Subcutaneous adipose tissue (tissue), 4 donors: ENCODE results near the gene FMO4. TPM values are rescaled to one million over a fixed set of nuclear protein-coding genes. Genes with fewer than 3 reads are reported as not detected.

ENCODE experiments used
- total RNA-seq, 4 donors: library from RNA; depleted of rRNA; stranded (reverse); fragments of >200 nt; gene quantifications; one replicate each; pipeline ENCODE4 v1.1.0, GENCODE V29; 2016
- TF ChIP-seq, protein P1 (sequence below): fragments of 450-650 bp; IDR thresholded peaks from one replicate; pipeline ENCODE4 v1.5.1; 2016; ENCODE audit warnings: low read depth, mild to moderate bottlenecking, control low read depth, antibody characterized with exemption, moderate library complexity

Gene FMO4
- total RNA-seq = 10 to 100 TPM in 2 of 4 donors, 1 to 10 TPM in 2; 4.3 to 20.4 (median 10.8) TPM

DNA sequence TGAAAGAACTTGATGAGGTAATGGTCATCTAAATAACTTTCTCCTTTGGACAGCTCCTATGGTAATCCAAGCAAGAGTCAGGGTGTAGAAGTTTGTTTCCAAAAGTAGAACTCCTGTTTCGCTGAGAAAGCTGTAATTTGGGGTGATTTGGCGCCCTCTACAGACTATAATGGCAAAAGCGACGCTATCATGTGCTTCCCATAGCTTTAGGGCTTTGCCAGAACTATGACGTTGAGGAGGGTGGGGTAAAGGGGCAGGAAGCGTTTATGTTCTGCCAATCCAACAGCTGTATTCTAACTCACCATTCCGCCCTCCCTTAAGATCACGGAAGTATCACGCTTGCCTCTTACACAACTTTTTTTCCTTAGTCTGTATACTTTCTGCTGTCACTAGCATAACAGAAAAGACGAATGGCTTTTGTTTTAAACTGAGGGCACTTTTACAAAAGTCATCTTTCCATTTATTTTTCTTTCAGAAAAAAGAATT, at the start of gene FMO4:
TSS of gene FMO4 (plus strand) at position 349 of the 486 bp plus-strand sequence. CDS start 5,643 bp downstream, outside the sequence.
- TF ChIP-seq, protein P1, sequence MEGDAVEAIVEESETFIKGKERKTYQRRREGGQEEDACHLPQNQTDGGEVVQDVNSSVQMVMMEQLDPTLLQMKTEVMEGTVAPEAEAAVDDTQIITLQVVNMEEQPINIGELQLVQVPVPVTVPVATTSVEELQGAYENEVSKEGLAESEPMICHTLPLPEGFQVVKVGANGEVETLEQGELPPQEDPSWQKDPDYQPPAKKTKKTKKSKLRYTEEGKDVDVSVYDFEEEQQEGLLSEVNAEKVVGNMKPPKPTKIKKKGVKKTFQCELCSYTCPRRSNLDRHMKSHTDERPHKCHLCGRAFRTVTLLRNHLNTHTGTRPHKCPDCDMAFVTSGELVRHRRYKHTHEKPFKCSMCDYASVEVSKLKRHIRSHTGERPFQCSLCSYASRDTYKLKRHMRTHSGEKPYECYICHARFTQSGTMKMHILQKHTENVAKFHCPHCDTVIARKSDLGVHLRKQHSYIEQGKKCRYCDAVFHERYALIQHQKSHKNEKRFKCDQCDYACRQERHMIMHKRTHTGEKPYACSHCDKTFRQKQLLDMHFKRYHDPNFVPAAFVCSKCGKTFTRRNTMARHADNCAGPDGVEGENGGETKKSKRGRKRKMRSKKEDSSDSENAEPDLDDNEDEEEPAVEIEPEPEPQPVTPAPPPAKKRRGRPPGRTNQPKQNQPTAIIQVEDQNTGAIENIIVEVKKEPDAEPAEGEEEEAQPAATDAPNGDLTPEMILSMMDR = no peak

DNA sequence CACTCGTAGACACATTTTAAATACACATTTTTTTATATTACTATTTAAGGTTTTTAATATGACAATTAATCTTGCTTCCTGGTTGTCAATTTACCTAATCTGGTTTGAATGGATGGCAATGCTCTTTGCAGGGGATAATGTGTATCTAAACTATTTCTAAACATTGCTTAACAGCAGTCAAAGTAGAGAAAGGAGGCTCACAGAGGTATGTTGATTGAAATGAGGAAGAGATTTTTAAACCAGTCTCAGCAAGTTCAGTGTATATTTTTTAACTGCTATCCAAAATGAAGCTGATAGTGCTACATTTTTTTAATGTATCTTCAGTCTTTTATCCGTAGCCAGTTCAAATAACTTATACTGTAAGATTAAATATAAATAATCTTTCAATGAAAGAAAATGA, 48.3 kb upstream of the FMO4 start:
- TF ChIP-seq, protein P1 = no peak

DNA sequence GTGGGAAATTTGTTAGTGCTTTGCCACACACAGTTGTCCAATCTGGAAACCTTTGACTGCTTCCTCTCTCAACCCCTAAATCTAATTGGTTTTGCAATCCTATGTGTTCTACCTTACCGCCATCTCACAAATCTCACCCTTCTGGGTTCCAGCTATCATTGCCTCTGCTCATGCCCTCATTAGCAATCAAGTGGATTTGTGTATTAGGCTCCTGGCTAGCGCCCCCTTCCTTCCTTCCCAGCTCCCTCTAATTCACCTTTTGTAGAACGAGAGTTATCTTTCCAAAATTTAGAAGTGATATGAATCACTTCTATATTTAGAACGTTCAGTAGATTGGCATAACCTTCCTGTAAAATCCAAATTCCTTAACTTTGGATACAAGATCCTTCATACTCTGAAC, 47.1 kb upstream of the FMO4 start:
- TF ChIP-seq, protein P1 = no peak

DNA sequence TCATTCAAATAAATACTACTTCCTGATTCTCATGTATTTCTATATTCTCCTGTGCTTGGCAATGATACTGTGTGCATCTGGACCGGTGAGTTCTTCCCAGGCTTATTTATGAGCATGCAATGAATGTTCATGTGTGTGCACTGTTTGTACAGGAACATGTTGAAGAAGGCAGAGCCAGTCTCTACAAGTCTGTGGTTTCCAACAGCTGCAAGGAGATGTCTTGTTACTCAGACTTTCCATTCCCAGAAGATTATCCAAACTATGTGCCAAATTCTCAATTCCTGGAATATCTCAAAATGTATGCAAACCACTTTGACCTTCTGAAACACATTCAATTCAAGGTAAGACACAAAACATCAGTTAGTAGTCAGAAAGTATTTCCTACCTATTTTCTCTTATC, 46.6 kb upstream of the FMO4 start:
- TF ChIP-seq, protein P1 = no peak

GRCh38 chr1:171270806-171271205, 43.2 kb upstream of the FMO4 start:
- TF ChIP-seq, protein P1 = no peak

DNA sequence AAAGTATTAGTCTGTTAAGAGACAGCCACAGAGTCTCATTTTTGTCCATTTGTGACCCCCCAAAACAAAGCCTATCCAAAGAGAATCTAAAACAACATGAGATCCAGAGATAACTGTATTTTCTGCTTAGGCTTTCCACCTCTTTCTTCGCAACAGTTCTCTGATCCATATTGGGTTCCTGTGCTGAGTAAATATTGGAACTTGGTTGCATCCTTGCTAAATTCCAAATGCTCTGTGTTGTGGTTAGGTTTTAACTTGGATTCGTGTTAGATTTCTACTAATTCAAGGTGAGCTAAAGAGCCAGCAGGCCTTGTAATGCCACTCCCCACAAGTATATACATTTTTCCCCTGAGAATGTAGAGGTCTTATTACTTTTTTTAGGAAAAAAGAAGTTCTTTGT, 36.4 kb upstream of the FMO4 start:
- TF ChIP-seq, protein P1 = no peak

DNA sequence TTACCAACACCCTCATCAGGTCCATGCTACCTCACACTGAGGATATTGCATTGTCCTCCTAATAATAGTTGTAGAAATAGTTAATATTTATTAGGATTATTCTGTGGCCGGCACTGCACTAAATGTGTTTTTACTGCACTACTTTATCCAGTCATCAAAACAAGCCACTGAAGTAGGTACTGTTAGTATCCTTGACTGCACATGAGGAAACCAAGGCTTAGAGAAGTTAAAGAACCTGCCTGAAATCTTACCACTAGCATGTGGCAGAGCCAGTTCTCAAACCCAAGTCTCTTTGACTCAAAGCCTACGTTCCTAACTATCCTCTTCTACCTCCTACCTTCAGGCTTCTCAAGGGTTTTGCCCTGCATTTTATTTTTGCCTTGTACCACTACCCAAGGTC, 34.7 kb upstream of the FMO4 start:
- TF ChIP-seq, protein P1 = no peak
